ENCODE results near the gene BRD2. TPM values are rescaled to one million over a fixed set of nuclear protein-coding genes. Genes with fewer than 3 reads are reported as not detected.

The BRD2 gene
- total RNA-seq, 1 experiment from 2014 or later: 171 TPM

DNA sequence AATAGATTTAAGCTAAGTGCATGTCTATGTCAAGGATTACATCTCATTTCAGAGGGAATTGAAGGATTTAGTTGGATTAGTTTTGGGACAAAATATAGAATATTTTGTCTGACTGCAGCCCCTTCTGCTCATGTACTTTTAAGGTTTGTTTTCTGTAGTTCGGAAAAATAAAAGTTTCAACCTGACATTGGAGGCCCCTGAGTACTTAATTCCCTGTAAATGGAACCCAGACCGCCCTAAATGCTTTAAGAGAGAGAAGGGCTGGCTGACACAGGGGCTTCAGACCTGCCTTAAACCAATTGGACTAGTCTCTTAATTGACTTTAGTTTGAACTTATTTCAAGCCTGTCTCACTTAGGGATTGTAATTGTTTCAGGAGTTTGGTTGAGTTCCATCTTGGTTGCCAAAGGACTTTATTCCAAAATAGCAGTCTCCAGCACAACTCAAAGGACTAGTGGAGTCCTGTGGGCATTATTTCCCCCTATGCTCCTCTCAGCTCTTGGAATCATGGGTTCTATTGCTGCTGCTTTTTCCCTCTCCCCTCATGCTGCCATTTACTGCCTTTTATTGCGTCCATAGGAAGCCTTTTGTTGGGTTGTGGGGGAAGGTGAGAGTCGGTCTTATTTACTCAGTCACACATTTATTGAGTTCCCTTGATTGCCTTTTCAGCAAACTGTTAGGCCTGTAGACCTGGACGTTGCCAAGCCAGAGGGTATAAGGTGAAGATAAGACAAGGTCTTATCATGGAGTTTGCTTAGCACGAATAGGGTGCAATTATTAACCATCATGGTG, 14.5 kb downstream of the BRD2 start:
- Histone ChIP-seq H3K4me3 (ENCODE audit: low read length) (no peak overlapping the region), H3K27me3 (ENCODE audit: low read length) (no peaks in the 10 kb centered on the region), H3K4me2 (ENCODE audit: low read length) (no peak overlapping the region), H3K9me2 (replicated peaks; ENCODE audit: low read length) (no peaks in the 10 kb centered on the region), H4K20me1 (ENCODE audit: low read length) (peaks cover 62% of the 10 kb centered on the region), H3K36me3 (ENCODE audit: low read depth, low read length) (peaks cover 36% of the 10 kb centered on the region), H3K9ac (ENCODE audit: low read length) (no peak overlapping the region), H3K9me3 (ENCODE audit: low read length) (no peaks in the 10 kb centered on the region), H3F3A (ENCODE audit: low read length, unreplicated experiment) (peaks cover 46% of the 10 kb centered on the region), H3K79me2 (ENCODE audit: low read length) (peaks cover 26% of the 10 kb centered on the region), H3K4me1 (ENCODE audit: insufficient read depth, low read length) (peaks cover 8% of the 10 kb centered on the region; the same call in 1 of the 2 replicates), H3K27ac (ENCODE audit: low read length) (no peak overlapping the region), H2AFZ (ENCODE audit: low read length) (no peak overlapping the region)
- POLR2A ChIA-PET (ENCODE audit: unreplicated experiment): interaction anchor here (2.0 kb wide), 1 partner anchor 11 kb away, joined by 59 read pairs; no protein-coding TSS in a partner anchor
- TF ChIP-seq, protein P1, sequence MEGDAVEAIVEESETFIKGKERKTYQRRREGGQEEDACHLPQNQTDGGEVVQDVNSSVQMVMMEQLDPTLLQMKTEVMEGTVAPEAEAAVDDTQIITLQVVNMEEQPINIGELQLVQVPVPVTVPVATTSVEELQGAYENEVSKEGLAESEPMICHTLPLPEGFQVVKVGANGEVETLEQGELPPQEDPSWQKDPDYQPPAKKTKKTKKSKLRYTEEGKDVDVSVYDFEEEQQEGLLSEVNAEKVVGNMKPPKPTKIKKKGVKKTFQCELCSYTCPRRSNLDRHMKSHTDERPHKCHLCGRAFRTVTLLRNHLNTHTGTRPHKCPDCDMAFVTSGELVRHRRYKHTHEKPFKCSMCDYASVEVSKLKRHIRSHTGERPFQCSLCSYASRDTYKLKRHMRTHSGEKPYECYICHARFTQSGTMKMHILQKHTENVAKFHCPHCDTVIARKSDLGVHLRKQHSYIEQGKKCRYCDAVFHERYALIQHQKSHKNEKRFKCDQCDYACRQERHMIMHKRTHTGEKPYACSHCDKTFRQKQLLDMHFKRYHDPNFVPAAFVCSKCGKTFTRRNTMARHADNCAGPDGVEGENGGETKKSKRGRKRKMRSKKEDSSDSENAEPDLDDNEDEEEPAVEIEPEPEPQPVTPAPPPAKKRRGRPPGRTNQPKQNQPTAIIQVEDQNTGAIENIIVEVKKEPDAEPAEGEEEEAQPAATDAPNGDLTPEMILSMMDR (conservative IDR thresholded peaks at IDR 0.05; ENCODE audit: low read depth, low read length): no peak
- TF ChIP-seq EZH2 (IDR thresholded peaks at IDR 0.05; ENCODE audit: low read length, unreplicated experiment) (no peak), EZH2phosphoT487 (IDR thresholded peaks at IDR 0.05; ENCODE audit: borderline replicate concordance, low read length) (no peak)
- DNase-seq: no peak
- no peak for ATAC-seq
- intact Hi-C loops (cut with micrococcal nuclease): loop anchor here (5.0 kb wide), 1 partner anchor 146 kb away; the partner anchor contains the start of gene TAP2
- CTCF ChIA-PET: no interaction called here
- no TSS peak for BruUV-seq (replicated peaks)

DNA sequence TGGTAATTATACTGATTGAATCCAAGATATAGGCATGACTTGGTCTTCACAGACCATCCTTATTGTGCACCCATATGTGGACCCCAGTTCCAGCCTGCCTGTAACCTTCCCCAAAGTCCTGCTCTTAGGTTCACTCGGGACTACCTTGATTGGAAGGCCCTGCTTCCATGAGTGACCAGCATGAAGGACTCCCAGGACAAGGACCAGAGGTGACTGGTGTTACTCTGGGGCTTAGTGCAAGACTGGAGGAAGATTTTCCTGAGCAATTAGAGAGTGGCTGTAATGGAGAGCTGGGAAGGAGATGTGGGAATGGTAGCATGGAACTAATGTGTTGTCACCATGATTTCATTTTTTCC, 15.1 kb downstream of the BRD2 start:
- no peaks in the 10 kb centered on the region for H3K9me2 ChIP-seq (replicated peaks; ENCODE audit: low read length)
- H3K9me3 ChIP-seq (ENCODE audit: low read length): no peaks in the 10 kb centered on the region
- POLR2A ChIA-PET (ENCODE audit: unreplicated experiment): interaction anchor here (2.0 kb wide), 1 partner anchor 12 kb away, joined by 59 read pairs; no protein-coding TSS in a partner anchor
- peaks cover 20% of the 10 kb centered on the region for H3K79me2 ChIP-seq (ENCODE audit: low read length)
- ATAC-seq (0 out of 2 replicates have a peak, but pooled peaks have one; percentile 2), DNase-seq (no peak)
- CTCF ChIA-PET: interaction anchor here (1.8 to 3.3 kb wide), 2 partner anchors 12 to 49 kb away, joined by 40 to 74 read pairs; no protein-coding TSS in a partner anchor
- peaks cover 56% of the 10 kb centered on the region for H4K20me1 ChIP-seq (ENCODE audit: low read length)
- intact Hi-C loops (cut with micrococcal nuclease): loop anchor here (5.0 kb wide), 1 partner anchor 146 kb away; the partner anchor contains the start of gene TAP2
- no peak overlapping the region for H3K4me3 ChIP-seq (ENCODE audit: low read length)
- TSS peak; percentile 1 for BruUV-seq (replicated peaks)
- no peak overlapping the region for H3K9ac ChIP-seq (ENCODE audit: low read length)
- H3K27me3 ChIP-seq (ENCODE audit: low read length): no peaks in the 10 kb centered on the region
- peaks cover 8% of the 10 kb centered on the region; the same call in 1 of the 2 replicates for H3K4me1 ChIP-seq (ENCODE audit: insufficient read depth, low read length)
- H3K36me3 ChIP-seq (ENCODE audit: low read depth, low read length): peaks cover 30% of the 10 kb centered on the region
- no peak overlapping the region for H3K27ac ChIP-seq (ENCODE audit: low read length)
- H3K4me2 ChIP-seq (ENCODE audit: low read length): no peak overlapping the region
- TF ChIP-seq EZH2phosphoT487 (IDR thresholded peaks at IDR 0.05; ENCODE audit: borderline replicate concordance, low read length): no peak
- TF ChIP-seq, protein P1 (conservative IDR thresholded peaks at IDR 0.05; ENCODE audit: low read depth, low read length): no peak
- H3F3A ChIP-seq (ENCODE audit: low read length, unreplicated experiment): peaks cover 40% of the 10 kb centered on the region
- no peak overlapping the region for H2AFZ ChIP-seq (ENCODE audit: low read length)
